Activated T-cell treated with anti-CD3 and anti-CD28 coated beads for 4 hours (primary cell): Measurements from ENCODE around the gene MTHFD1.

Experiments used
- DNase-seq: peaks from one replicate; pipeline ENCODE4 v3.0.0-alpha.2; 2020

MTHFD1 gene

DNA sequence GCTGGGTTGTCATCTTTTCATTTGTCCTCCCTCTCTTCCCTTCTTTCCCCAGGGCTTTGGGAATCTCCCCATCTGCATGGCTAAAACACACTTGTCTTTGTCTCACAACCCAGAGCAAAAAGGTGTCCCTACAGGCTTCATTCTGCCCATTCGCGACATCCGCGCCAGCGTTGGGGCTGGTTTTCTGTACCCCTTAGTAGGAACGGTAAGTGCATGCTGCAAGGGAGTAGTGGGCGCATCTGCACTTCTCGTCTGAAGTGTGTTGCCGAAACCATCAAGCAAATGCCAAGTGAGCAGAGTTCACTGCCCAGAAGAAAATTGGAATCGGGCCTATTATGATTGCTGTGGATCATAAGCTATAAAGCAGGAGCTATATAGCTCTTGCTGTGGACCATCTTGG is 66.5 kb downstream of the MTHFD1 start:
- DNase-seq = no peak

DNA sequence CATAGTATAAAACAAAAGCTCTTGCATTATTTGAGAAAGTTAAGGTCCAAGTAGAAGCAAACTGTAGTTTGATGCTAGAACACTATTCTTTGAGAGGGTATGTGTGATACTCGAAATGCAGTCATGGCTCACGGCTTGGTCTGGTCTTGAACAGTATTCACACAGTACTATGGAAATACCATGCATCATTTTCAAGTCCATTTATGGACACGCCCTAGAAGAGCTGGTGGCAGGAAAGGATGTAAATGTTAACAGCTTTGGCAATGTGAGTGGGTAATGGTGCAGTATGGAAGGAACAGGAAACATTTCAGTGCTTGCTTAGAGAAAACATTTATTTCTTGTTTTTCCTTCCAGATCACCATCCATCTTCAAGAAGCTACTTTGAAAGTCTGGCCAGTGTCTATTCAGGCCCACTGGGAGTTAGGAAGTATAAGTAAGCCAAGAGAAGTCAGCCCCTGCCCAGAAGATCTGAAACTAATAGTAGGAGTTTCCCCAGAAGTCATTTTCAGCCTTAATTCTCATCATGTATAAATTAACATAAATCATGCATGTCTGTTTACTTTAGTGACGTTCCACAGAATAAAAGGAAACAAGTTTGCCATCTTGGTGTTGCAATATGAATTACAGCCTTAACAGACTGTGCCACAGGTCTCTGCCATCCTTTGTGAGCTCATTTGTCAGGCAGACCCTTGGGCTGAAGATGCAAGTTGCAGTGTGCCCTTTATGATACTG is 71.4 kb downstream of the MTHFD1 start:
- DNase-seq = no peak

DNA sequence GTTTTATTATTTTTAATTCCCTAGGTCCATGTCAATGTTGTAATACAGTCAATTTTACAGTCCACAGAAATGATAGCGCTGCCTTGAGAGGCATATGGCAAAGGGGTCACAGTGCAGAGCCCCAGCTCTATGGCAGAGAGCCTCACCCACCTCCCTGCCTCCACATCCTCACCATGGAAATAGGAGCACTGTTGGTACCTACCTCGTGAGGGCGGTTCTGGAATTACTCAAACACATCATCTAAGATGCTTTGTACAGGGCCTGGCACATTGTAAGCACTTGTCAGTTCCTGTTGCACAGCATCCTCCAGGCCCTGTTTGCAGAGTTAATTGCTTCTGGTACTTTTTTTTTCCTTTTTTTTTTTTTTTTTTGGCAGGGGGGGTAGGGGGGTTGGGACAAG is 73.1 kb downstream of the MTHFD1 start:
- DNase-seq = no peak

DNA sequence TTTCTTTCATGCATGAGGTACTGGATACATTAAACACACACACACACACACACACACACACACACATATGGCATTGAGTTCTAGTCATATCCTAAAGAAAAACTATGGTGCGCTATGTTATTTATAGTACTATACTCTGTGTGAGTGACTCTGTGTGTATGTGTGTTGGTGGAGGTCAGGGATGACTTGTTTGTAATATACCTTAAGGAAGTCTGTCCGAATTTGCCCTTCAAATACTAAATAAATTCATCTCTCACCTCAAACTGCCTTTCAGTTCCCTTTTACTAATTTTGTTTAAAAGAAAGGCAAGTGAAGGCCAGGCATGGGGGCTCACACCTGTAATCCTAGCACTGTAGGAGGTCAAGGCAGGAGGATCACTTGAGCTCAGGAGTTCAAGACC is 75.0 kb downstream of the MTHFD1 start:
- DNase-seq = no peak

DNA sequence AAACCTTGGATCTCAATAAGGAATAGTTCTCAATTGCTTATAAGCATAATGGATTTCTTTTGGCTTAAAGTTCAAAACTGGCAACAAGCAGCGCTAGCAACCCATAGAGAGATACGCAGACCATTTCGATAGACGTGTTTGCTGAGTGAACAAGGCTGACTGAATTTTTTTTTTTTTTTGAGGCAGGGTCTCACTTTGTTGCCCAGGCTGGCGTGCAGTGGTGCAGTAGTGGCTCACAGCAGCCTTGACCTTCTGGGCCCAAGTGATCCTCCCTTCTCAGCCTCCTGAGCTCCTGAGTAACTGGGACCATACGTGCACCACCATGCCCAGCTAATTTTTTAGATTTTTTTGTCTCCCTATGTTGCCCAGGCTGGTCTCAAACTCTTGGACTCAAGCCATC is 75.7 kb downstream of the MTHFD1 start:
- no peak for DNase-seq

DNA sequence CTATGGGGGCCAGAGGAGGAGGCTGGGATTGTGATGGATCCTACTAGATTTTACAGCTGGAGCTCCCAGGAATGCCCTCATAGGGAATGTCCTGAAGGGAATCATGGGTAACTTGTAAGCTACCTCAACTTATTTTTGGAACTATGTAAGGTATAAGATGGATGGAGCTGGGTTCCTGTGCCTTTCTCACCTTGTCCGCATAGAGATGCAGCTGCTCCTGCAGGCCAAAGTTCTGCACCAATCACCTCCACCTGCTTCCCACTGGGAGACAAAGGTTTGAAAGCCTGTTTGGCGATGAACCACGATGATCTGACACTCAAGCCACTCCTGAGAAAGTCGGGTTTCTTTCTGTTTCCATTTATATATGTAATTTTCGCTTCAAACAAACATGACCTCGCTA is 76.5 kb downstream of the MTHFD1 start:
- DNase-seq = no peak

DNA sequence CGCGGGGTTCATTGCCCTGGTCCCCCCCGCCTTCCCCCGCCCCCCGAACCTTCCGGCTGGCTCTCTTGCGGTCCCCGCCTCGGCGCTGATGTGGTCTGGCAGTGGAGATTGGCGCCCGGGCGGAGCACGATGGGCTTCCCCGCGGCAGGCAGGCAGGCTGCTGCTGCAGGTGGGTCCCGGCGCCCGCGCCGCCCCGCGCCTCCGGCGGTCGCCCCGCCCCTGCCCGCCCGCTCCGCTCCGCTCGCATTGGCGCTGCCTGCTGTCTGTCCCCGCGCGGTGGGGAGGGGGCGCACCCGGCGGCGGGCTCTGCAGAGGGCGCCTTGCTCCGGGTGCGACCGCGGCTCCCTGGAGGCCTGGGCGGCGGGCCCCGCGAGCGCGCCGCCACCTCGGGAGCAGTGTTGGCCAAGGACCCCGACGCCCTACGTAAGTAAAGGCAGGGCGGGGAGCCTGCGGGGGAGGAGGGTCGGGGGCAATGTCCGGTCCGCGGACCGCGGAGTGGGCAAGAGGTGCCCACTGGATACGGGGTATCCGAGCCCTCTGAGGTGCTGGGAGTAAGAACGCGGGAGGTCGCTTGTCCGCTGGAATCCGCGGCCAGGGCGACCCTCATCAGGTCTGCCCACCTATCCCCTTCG is 77.2 kb downstream of the MTHFD1 start, which contains the start of gene AKAP5:
TSS of gene AKAP5 (plus strand) at position 309 of the 632 bp plus-strand sequence. CDS start 2,896 bp downstream, outside the sequence.
- DNase-seq = peak; percentile 33

DNA sequence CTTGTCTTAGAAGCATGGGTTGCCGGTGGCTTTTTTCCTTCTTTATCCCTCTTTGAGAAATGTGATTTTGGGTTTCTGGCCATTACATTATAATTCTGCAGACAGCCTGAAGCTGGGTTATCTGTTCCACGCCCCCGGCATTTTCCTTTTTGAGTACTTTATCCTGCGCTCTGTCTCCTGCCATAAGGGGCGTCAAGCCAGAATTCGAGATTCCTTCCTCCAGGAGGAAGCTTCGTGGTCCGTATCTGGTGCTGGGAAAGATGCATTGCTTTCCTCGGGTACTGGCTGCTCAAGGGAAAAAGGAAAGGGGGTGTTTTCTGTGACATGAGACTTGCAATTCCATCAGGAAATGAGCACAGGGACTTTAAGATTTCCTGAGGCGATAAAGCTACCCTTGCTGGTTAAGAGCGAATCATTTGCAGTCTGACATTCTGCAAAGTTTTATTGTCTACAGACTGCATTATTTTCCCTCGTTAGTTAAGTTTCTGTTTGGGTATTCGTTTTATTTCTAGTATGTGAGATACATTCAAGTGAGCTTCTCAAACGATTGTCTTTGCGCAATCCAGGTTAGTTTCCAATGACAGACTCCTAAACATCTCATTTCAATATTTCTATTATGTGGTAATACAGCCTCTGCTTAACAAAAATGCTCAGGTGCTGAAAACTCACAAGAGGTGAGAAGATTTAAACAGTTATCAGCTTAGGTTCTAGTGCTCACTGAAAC is 77.8 kb downstream of the MTHFD1 start:
- no peak for DNase-seq

DNA sequence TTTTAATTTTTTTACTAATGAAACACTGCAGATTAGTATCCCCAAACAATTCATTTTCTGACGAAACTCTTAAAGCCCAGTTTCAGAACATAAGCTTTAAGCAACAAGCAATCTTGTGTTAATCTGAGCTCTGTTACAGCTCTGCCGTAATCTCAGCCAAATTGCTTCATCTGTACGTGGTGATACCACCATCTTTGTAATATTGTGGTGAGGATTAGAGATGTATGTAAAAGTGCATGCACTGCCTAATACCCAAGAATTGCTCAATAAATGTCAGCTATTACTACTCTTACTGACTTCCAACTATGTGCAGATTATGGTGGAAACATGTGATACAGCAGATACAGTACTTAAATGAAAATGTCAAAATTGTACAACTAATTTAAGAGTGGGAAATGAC is 78.9 kb downstream of the MTHFD1 start:
- DNase-seq = no peak

DNA sequence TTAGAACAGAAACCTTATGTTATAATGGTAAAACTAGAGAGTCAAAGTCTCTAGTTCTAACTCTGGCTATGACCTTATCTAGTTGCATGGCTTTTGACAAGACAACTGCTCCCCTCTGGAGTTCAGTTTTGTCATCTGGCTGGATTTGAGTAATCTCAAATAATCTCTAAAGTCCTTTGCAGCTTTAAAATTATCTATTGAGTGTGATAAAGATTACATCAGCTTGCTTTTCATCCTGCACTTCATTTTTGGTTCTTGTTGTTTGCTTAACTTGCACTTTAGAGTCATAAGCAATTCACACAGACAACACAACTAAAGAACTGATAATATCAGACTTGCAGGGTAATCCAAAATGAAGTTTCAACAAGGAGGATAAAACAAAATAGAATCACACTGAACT is 79.4 kb downstream of the MTHFD1 start:
- DNase-seq = no peak

DNA sequence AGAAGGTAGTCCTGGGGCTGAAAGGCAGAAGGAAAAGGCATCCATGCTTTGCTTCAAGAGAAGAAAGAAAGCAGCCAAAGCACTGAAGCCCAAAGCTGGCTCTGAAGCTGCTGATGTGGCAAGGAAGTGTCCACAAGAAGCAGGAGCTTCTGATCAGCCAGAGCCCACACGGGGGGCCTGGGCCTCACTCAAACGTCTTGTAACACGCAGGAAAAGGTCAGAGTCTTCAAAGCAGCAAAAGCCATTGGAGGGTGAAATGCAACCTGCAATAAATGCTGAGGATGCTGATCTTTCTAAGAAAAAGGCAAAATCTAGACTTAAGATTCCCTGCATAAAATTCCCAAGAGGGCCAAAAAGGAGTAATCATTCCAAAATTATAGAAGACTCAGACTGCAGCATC is 80.3 kb downstream of the MTHFD1 start:
- no peak for DNase-seq

DNA sequence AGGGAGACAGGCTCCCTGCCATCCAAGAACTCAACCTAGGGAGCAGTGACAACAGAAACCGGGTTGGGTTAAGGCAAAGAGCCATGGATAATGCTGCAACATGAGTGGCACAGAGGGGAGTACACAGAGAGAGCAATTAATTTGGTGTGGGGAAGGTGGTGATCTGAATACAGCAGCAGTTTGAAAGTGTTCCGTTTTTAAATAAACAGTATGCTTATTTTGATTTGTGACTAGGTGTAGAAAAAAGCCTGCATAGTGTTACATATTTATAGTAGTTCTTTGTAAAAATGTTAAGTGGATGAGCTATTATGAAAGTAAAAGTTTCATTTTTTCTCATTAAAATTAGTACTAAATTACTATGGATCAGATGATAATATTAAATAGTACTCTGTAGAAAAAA is 85.9 kb downstream of the MTHFD1 start:
- DNase-seq = no peak

DNA sequence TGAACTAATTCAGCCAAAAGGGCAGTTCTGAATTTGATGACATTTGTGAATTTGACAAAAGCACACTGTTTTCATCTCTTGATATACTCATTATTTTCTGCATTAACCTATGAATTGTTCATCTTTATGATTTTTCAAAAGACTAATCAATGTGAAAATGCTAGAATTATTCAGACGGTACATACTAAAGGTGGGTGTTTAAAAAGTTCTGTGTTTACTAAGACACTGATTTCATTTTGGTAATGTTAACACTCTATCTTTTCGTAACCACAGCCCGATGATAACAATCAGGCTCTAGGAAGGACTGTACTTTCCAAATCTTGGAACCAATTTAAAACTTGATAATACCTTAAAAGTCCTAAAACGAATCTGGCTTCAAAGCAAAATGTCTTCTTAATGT is 86.5 kb downstream of the MTHFD1 start:
- no peak for DNase-seq

DNA sequence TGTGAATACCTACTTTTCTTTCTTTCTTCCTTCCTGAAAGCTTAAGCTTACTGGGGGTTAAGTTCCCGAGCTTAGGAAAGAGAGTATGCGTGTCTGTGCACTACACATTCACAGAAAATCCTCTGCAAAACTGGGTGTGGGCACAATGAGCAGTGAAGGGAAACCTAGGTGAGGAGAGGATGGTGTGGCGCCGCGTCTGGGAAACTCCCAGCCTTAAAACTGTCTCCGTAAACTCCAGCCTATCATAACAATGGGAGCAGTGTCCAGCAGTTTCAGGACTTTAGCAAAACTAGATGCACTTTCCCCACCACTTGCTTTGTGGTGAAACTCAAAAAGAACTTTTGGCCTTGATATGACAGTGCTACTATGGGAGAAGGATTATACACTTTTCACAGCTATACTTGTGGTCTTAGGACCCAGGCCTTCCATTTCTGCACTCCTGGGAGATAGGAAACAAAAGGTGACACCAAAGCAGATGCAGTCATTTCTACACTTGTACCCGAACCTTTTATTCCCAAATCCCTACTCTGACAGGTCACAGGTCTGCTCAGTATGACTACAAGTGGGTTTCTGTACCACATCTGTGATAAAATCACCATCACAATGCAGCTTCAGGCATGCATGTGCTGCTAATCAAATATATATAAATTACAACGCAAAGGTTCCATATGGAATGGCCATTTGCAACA is 87.6 kb downstream of the MTHFD1 start:
- DNase-seq = no peak

DNA sequence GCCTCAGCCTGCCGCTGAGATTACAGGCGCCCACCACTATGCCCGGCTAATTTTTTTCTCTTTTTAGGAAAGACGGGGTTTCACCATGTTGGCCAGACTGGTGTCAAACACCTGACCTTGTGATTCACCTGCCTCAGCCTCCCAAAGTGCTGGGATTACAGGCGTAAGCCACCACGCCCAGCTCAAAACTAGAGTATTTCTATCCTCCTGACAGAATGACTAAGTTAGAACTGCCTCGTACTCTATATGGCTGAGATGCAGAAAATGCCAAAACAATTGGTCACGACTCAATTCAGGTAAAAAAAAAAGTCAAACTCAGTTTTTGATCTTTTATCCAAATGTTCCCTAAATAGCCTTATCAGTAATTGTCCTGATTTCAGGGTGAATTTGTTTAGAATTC is 88.3 kb downstream of the MTHFD1 start:
- no peak for DNase-seq

DNA sequence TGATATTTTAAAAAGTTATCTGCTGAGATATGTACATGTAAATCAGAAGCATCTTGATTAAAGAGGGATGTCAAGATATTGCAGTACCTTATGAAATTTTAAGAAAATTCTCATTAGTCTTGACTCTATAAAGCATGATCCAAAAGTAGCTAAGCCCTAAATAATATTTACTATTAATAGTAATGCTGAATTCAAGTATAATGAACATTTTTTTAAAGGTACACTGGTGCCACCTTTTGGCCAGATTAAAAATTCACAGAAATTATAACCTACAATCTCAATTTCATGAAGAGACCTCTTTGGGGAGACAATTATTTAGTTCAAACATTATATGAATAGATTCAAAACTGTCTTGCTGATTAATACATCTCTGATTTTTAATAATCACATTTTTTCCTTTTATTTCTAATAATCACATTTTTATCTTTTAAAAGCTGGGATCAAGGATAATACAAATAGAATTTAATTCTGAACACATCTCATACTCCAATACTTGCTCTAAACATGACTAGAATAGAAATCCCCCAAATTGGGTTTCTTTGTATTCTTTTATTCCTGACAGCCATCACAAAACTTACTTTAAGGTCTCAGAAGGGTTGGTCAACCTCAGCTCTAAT is 90.6 kb downstream of the MTHFD1 start:
- no peak for DNase-seq

DNA sequence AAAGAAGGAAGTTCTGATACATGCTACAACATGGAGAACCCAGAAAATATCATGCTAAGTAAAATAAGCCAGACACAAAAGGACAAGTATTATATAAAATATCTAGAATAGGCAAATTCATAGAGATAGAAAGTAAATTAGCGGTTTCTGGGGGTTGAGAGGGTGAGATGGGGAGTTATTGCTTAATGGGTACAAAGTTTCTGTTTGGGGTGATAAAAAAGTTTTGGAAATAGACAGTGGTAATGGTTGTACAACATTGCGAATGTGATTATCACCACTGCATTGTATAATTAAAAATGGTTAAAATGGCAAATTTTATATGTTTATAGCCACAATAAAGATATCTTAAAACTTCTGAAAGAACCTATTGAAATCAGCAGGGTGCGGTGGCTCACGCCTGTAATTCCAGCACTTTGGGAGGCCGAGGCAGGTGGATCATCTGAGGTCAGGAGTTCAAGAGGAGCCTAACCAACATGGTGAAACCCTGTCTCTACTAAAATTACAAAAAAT is 100.5 kb downstream of the MTHFD1 start:
- no peak for DNase-seq

DNA sequence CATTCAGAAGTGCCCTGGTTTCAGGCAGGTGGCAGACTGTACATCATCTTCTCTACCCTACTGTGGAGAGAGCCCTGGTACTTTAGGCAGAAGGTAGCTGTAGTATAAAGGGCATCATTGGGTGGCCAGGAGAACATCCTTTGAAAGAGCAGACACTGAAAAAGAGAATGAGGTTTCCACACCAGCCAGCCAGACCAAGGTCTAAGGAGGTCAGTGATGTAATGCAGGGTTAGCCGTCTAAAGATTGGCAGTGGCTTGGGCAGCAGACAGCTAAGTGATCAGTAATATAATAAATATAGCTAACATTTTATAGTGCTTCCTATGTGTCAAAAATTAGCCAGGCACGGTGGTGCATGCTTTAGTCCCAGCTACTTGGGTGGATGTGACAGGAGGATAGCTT is 103.5 kb downstream of the MTHFD1 start:
- no peak for DNase-seq

DNA sequence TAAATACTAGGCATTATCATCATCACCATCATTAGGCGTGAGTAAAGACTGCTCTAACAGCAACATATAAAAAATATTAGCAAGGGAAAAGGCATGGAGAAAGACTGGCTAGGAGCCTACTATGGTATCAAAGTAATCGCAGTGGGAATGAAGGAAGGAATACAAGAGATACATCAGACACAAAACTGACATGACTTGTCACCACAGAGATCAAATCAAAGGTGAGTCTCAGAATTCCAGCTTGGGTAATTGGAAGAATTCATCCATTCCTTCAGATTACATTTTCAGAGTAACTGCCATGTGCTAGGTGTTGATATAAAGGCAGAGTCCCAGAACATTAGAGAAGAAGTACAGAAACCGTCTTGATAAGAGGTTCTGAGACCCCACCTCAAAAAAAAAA is 105.3 kb downstream of the MTHFD1 start:
- DNase-seq = no peak

DNA sequence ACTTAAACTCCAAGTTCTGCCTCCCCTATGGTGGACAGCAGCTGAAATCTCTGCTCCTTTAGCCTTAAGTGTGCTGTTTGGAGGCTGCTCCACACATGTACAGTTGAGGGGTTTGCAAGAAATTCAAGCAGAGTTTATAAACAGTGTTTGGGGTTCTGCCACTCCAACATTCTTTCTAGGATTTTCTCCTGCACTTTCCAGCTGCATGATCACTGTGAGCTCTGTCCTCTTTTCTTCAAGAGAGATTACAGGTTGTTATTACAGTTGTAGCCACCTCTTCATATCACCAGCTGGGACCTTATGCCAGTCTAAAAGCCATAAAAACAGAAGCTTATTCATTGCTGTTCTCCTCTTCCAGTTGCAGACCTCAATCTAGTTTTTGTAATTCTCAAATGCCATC is 107.1 kb downstream of the MTHFD1 start:
- DNase-seq = no peak

DNA sequence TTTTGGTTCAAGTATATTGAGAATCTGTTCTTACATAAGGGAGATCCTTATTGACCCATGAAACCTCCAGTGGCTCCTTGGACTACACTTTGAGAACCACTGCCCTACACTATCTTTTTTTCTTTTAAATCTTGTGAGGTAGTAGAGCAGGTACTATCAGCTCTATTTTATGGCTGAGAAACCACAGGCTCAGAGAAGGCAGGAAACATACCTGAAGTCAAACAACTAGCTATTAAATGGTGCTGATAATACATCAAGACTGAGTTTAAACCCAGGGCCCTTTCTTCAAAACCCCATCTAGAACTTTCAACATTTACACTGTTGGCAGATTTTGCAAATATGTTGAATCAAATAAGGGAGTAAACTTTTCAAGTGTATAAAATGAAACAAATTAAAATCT is 108.6 kb downstream of the MTHFD1 start:
- no peak for DNase-seq

DNA sequence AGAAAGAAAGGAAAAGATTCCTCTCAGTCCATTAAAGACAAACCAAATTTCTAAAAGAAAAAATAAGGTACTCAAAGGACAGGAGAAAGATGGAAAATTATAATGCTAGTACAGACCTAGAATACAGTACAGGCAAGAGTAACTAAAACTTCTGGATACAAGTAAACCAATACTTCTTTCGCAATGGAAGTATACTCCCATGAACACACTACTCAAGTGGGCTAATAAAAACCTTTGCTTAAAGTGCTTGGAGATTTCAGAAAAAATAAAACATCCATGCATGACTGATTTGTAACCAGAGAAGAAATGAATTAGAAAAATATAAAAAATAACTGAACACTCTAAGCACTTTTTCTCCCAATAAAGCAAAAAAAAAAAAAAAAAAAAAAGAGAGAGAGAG is 111.9 kb downstream of the MTHFD1 start:
- DNase-seq = no peak
